ENCODE measurements around the gene PSMB5.
"Not testable (repeated sequence)": the region's sequence is repeated elsewhere in the genome, so short reads cannot be mapped to it uniquely, and the experiment has no call there.

PSMB5 gene

DNA sequence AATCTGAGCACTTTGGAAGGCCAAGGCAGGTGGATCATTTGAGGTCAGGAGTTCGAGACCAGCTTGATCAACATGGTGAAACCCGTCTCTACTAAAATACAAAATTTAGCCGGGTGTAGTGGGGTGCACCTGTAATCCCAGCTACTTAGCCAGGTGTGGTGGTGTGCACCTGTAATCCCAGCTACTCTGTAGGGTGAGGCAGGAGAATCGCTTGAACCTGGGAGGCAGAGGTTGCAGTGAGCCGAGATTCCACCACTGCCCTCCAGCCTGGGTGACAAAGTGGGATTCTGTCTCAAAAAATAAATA is 21.0 kb downstream of the PSMB5 start:
- not testable (repeated sequence) for DNase-seq (ENCODE audit: low spot score)

DNA sequence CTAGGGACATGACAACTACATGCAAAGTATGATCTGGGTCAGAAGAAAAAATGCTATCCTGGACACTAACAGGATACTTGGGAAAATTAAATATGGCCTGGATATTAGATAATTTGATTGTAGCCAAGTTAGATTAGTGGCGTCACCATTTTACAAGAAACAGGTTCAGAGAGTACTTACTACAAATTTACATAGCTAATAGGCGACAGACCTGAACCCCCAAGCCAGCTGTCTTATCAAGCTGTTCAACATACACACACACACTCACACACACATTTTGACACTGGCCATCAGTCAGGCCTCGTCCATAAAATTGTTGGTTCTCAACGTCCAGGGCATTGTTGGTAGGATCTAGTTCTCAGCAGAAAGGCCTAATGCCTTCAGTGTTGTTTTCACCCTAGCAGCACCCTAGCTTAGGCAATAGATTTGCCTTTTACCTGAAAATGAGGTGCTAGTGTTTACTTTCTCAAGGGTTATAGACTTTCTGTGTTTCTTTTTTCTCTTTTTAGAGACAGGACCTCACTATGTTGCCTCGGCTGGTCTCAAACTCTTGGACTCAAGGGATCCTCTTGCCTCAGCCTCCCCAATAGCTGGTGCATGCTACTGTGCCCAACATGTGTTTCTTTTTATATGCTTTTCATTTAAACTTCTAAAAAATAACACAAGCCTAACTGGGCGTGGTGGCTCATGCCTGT is 21.5 kb downstream of the PSMB5 start:
- DNase-seq (ENCODE audit: low spot score), result no peak

DNA sequence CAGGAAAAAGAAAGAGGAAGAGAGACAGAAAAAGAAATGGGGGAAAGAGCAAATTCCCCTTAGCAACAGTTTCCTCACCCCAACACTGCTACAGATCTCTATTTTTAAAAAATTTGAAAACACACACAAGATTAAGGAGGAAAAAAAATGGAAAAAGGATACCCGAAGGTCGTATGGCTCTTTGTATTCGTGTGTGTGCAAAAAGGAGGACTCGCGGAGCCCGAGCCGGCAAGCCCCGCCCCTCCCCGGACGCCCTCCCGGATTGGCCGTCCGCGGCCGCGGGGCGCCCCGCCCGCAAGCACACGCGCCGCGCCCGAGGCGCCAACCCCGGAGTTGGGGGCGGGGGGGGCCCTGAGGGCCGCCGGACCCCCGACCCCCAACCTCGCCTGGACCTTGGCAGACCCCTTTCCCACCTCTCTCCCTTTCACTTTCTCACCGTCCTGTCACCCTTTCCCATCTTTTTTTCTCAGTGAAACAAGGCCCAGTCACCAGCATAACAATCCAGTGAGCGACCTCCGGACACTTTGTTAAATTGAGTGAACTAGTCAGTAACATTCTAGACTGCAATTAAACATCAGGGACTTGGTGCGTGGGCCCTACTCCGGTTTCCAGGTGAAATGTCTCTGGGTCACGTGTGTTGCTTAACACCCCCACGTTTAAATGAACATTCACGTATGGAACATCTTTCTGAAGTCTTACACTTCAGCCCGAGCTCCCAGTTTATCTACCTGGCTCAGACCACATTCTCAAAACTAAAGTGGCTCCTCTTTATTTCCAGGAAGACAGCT is 24.6 kb downstream of the PSMB5 start, which contains the start of gene C14orf93:
C14orf93 (minus strand) TSS at position 205 of the 788 bp plus-strand sequence. CDS start 11,120 bp downstream, outside the sequence.
- peak; percentile 91 for DNase-seq (ENCODE audit: low spot score)

DNA sequence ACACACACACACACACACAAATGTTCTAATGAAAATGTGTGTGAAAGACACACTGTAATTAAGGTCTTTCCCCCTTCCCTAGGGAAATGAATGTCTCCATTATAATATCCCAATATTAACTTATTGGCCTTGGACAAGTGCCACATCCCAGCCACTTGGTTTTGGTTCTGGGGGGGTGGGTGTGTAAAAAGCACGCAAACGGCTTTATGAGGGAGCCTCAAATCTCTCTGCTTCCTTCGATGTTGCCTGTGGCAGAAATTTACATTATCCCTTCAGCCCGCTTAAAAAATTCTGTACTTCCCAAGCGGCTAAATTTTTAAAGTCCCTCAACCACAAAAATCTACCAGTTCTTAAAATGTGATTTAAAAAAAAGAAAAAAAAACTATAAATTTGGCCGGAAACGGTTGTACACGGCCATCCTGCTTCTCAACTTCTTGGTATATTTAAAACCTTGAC is 25.2 kb downstream of the PSMB5 start:
- no peak for DNase-seq (ENCODE audit: low spot score)

DNA sequence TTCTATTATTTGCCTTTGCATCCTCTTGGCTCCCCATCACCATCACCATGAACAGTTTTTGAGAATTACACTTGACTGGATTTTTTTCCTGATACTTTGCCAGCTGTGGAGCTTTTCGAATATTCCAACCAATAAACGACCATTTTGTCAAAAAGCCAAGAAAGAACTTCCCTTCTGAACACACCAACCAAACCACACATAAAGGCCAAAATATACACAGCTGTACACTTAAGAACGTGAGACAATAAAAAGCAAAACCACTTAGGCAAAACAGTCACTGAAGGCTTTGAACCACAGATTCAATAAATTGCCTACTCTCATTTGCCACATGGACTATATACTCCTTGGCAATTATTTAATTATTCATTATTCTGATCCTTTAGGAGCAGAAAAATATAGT is 25.9 kb downstream of the PSMB5 start:
- DNase-seq (ENCODE audit: low spot score), result no peak

DNA sequence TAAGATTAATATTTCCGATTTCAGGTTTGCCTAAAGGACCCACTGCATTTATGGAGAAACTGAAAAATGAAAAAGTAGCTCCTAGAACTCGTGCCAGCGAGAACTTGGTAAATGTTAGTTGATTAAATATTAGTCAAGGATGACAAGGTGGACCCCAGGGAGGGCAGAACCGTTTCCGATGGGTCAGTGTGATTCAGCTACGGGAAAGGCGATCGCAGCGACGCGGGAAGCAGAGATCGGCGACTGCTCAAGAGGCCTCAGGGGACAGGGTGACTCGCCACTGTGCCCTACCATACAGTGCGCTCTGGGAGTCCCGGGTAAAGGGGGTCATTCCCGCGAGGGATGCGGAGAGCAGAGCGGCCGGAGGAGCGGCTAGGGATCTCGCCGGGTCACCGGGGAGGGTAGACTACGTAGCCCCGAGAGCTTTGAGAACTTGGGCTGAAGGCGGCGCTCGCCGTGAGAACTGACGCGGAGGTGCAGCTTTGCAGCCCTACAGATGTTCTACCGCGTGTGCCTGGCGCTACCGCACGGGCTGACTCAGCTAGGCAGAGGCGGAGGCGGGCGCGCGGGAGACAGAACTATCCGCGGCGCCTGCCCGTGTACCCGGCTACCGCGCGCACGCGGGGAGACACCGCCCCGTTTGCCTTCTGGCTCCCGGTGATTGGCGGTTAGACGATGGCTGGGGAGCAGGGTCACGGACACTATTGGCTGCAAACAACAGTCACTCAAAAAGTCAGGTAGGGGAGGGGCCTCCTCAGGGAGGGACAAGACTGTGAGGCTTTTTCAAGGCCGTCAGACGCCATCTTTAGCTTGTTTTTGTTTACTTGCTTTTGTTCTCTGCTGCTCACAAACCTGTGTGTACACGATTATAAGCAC is 27.9 kb downstream of the PSMB5 start:
- DNase-seq (ENCODE audit: low spot score), result peak; percentile 99

DNA sequence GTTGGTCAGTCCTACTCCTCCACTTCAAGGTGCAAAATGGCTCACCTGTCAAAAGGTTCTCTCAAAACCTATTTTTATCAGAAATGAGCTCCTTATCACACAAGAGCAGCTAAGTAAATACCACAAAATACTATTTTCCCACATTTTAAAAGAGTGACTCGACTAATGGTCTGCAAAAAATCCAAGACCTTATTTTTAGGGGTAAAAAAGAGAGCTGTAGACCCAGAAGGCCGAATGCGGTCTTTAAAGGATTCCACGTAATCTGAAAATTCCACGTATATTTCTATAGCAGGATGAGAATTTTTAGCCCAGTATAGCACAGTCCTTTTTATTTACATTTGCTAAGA is 28.5 kb downstream of the PSMB5 start:
- DNase-seq (ENCODE audit: low spot score), result no peak

DNA sequence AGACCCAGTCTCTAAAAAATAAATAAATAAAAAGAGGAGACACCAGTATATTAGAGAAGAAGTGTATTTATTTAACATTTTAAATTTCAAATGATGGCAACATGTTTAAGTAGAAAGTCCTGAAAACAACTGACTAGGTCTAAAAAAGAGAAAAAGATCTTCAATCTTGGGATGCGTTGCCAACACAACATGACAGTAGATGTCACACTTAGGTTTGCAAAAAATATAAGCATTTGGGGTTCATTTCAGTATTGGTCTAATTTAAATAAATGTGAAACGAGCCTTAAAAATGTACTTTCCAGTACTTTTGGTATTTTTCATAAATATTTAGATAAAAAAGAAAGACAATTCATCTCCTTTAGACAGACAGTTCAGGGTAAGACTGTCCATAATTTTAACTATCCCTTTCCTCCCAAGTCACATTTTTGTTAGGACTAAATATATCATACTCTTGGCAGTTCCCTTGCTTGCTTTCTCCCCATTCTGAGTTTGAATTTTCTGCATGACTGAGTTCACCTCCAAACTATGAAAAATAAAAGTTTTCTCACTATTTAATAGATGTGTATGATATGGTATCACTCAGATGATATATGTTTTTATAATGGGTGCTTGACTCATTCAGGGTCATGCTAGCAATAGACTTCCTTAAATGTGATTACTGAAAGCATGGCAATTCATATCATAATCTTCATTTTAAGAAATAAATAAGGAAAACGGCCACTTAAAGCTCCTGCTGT is 29.1 kb downstream of the PSMB5 start:
- no peak for DNase-seq (ENCODE audit: low spot score)

DNA sequence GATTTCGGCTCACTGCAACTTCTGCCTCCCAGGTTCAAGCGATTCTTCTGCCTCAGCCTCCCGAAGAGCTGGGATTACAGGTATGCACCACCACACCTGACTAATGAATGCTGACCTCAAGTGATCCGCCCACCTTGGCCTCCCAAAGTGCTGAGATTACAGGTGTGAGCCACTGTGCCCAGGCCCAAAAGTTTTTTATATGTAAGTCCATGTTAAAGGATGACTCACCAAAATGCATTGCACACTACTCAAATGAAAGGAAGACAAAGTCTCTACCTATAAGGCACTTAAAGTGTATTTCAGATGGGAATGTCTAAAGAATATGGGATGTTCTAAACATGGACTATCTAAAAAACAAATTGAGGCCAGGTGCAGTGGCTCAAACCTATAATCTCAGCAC is 30.4 kb downstream of the PSMB5 start:
- DNase-seq (ENCODE audit: low spot score), result not testable (repeated sequence)

DNA sequence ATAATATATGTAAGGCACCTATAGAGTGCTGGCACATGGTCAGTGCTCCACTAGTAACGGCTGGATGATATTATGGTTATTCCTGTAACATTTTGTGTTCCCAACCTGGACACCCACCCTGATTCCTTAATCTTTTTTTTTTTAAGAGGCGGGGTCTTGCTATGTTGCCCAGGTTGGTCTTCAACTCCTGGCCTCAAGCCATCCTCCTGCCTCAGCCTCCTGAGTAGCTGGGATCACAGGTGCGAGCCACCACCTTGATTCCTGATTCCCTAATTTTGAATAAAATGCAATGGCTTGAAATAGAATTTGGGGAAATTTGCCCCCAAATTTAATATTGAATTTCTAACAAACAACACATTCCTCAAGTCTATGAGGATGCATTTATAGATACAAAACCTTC is 32.1 kb downstream of the PSMB5 start:
- no peak for DNase-seq (ENCODE audit: low spot score)

DNA sequence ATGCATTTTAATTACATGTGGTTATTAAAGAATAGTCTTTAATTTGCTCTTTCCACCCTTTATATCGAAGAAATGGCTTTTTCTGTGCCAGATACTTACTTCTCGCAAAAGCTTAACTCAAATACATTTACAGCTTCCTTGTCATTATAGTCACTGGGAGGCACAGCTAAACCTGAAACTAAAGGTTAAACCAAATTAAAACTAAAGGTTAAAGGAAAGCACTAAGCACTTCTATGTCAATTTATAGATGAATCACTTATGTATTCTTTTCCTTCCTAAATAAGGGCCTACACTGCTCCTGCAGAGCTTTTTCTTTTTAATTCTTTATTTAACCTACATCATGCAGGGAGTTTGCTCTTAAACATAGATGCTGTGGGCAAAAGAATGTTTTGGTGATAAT is 33.8 kb downstream of the PSMB5 start:
- no peak for DNase-seq (ENCODE audit: low spot score)

DNA sequence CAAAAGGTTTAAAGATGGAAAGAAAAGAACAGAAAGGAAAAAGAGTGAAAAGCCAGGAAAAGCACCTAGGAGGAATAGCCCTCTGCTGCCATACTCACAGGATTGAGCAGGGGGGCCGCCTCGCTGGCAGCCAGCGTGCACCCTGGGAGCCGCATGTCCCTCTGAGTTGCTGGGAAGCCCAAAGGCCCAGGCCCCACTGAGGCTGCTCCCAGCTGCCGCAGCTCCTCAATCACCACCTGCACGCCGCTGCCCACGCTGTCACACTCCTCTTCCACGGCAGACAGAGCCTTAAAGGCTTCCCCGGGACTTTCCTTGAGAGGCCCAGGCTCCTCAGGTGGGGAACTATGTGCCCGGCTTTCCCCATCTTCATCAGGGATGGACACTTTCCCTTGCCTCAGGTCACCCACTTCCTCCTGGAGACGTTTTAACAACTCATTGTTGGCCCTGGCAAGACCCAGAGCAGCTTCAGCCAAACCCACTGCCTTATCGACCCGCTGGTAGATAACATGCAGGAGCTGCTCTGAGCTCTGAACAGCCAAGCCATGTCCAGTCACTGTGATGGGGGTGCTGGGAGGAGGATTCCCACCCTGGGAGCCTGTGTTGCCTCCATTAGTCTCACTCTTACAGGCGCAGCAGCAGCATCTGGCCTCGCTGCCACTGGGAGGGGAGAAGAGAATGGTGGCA is 36.2 kb downstream of the PSMB5 start:
- DNase-seq (ENCODE audit: low spot score), result no peak

DNA sequence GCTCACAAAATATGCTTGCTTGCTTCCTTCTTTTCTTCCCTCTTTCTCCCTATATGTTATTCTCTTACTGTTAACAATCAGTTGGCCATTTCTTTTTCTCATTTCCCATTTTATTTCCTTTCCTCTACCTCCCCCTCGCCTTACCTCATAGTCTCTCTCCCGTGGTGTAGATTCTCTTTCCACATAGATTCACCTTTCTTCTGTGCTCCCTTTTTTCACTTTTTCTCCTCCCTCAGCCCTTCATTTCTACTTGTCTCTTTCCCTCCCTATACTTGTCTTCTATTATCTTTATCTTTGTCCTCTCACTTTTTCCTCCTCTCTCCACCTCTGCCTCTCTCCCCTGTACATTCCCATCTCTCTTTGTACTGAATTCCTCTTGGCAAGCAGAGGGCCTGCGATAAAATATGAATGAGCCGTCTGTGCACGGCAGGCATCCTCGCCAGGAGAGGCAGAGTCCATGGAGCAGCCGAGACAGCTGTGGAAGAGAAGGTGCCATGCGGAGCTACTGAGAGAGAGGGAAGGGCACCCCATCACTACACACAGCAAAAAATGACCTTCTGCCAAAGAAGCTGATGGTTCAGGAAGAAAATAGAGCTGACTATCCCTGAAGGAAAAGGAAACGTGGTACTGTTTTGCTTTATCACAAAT is 36.9 kb downstream of the PSMB5 start:
- no peak for DNase-seq (ENCODE audit: low spot score)

DNA sequence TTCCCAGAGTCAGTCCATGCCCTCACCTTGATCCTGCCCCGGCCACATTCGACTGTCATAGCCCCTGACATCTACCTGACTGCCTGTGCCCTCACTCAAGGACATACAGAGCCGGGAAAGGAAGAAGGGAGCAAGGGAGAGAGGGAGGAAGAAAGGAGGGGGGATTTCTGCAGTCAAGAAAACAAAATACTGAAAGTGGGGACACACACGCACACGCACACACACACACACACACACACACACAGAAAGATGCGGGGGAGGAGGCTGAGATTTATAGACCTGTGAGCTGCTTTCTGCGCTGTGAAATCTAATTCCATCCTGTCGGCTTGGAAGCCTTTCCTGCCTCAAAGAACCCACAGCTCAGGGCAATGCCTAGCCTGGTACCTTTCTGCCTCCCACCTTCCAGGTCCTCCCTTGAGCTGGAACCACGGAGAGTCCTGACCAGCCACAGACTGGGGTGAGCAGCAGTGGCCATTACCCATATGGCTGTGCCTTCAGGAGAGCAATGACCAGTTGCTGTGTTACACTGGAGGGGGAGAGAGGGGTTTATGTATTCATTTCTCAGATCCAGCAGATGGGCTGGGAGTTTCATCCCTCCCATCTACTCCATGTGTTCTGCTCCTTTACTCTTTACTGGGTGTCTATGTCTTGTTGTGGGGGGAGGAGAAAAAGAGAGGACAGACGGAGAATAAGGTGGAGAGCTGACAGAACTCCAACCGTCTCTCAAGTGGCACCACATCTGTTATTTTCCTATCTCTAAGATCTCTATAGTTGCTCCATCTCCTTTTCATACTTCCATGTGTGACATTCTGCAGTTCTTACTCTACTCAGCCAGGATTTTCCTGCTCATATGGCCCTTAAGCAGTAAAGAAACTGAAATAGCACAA is 37.7 kb downstream of the PSMB5 start:
- no peak for DNase-seq (ENCODE audit: low spot score)

DNA sequence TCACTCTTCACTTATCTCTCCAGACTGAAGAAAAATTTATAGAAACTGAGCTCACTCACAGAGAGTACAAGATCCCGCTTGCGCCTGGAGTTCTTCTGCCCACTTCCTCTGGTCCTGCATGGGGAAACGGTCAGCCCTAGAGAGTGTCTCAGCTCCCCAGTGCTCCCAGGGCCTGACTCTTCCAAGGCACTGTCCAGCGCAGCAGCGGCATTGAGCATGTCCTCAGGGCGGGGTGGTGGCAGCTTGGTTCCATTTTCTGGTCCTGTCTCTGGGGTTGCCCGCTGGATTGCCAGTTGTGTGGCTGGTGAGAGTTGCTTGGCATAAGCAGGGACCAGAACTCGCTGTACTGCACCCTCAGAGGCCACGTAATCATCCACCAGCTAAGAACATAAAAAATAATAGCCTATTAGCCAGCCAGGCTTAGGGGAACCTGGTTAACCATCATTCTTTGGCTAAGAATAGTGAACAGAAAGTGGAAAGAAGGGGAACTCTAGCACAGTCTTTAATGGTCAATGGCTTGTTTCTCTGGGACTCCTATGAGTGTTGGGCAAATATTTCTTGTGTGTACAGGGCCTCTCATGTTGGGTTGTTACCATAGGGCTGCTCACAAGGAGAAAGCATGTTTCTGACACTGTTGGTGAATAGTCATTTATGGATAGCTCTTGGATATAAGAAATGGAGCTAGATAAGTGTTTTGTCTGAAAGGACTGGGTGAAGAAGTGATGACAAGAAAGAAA is 38.6 kb downstream of the PSMB5 start:
- no peak for DNase-seq (ENCODE audit: low spot score)

DNA sequence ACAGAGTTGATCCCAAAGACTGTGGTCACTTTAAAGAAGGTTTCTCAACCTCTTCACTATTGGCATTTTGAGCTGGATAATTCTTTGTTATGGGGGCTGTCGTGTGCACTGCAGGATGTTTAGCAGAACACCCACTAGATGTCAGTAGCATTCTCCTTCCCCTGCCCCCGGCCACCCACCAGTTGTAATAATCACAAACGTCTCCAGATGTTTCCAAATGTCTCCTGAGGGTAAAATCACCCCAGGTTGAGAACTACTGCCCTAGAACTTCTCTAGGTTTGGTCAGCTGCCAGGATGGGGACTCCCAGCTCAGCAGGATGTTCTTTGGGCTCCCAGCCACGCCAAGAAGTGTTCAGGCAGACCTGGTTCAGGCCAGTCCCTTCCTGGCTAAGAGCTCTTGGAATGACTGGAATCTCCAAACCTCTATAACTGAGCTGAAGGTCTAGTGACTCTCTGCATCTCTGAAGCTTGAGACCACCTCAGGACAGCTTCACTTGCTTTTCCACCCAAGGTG is 39.9 kb downstream of the PSMB5 start:
- peak; percentile 38 for DNase-seq (ENCODE audit: low spot score)

DNA sequence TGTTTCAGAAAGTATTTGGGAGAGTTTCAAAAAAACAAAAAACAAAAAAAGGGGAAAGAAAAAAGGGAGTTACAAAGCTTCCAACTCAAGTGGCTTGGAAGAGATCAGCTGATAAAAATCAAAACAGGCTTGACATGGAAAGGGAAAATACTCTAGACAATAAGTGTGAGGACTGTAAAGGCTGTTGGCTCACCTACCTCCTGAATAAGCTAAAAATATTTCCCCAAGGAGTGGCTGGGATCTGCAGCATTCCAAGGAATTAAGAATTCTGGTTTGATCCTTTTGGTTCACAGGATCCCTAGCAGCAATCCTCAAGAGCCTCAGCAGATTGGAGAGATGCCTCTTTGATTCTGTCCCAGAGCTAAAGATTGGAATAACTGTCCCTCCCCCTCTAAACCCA is 41.2 kb downstream of the PSMB5 start:
- DNase-seq (ENCODE audit: low spot score), result no peak

DNA sequence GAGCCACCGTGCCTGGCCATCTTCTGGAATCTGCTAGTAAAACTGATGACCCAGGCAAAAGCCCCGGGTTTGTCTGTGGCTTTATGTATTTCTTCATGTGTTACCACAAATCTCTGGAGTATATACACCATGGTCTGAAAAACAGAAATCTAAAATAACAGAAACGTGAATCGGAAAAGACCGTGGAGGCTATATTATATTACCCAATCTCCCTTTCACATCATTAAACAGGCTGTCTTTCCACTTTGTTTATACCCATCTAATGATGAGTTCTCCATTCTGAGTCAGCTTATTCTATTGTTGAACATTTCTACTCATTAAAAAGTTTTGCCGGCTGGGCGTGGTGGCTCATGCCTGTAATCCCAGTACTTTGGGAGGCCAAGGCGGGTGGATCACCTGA is 42.8 kb downstream of the PSMB5 start:
- DNase-seq (ENCODE audit: low spot score), result no peak

DNA sequence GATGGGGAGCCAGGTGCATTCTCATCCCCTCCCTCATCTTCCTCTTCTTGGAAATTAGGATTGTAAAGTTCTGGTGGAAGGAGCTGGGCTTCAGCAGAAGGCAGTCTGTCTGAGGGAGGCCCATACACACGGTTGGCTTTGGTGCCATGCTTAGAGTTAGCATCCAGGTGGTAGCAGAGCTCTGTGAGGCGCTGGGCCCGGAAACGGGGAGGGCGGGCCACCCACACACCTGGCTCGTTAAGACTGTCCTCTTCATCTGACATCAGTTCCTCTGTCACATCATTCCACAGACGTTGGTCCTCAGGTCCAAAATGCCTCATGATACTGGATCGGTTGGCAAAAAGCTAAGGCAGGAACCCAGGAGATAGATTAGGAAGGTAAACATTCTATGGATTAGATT is 47.4 kb downstream of the PSMB5 start:
- DNase-seq (ENCODE audit: low spot score), result no peak
